Esophagus mucosa (tissue), 1 donor: Measurements from ENCODE around the gene TOX3. TPM values are rescaled to one million over a fixed set of nuclear protein-coding genes. Genes with fewer than 3 reads are reported as not detected.
A peak's percentile ranks its signal among the peaks of the same experiment; 100 is the strongest.

Experiments used
- ATAC-seq: fragments of 200-7000 bp; cut with Tn5 transposase; one replicate; pipeline ENCODE4 v1.9.1; 2020
- total RNA-seq: library from RNA; stranded (reverse); gene quantifications from one replicate; pipeline ENCODE4 v1.2.4, GENCODE V29; 2023
- donor health status: DM: yes; HTN: yes; CAD: no.

The TOX3 gene
- total RNA-seq, 1 donor from 2014 or later = 0.60 TPM

- ATAC-seq = no peak
Observed at GRCh38 chr16:52450241-52450640, 96.7 kb downstream of the TOX3 start.

- no peak for ATAC-seq
Observed at GRCh38 chr16:52446080-52446479, 100.9 kb downstream of the TOX3 start.

- no peak for ATAC-seq
Observed at GRCh38 chr16:52441886-52442285, 105.1 kb downstream of the TOX3 start.

GRCh38 chr16:52440248-52440647 is 106.7 kb downstream of the TOX3 start:
- ATAC-seq = no peak

- no peak for ATAC-seq
Observed at GRCh38 chr16:52439750-52440149, 107.2 kb downstream of the TOX3 start.

- no peak for ATAC-seq
Observed at GRCh38 chr16:52439171-52439701, 107.7 kb downstream of the TOX3 start.

- ATAC-seq = no peak
Observed at GRCh38 chr16:52437277-52437670, 109.7 kb downstream of the TOX3 start.

GRCh38 chr16:52436339-52437276 is 110.3 kb downstream of the TOX3 start:
- no peak for ATAC-seq

- no peak for ATAC-seq
Observed at GRCh38 chr16:52434224-52434623, 112.7 kb downstream of the TOX3 start.

GRCh38 chr16:52433643-52434042 is 113.3 kb downstream of the TOX3 start:
- ATAC-seq = no peak

GRCh38 chr16:52424591-52424990 is 122.4 kb downstream of the TOX3 start:
- no peak for ATAC-seq

GRCh38 chr16:52422307-52422706 is 124.6 kb downstream of the TOX3 start:
- no peak for ATAC-seq

GRCh38 chr16:52418201-52418600 is 128.7 kb downstream of the TOX3 start:
- no peak for ATAC-seq

- ATAC-seq = no peak
Observed at GRCh38 chr16:52416888-52417287, 130.1 kb downstream of the TOX3 start.

GRCh38 chr16:52411011-52411410 is 135.9 kb downstream of the TOX3 start:
- ATAC-seq = no peak

- no peak for ATAC-seq
Observed at GRCh38 chr16:52408191-52408845, 138.6 kb downstream of the TOX3 start.

GRCh38 chr16:52407778-52408177 is 139.2 kb downstream of the TOX3 start:
- ATAC-seq = no peak

- peak; percentile 32 for ATAC-seq
Observed at GRCh38 chr16:52405441-52405840, 141.5 kb downstream of the TOX3 start.

- ATAC-seq = no peak
Observed at GRCh38 chr16:52404546-52404945, 142.4 kb downstream of the TOX3 start.

- no peak for ATAC-seq
Observed at GRCh38 chr16:52399116-52399515, 147.8 kb downstream of the TOX3 start.

GRCh38 chr16:52398491-52398960 is 148.4 kb downstream of the TOX3 start:
- no peak for ATAC-seq

- ATAC-seq = no peak
Observed at GRCh38 chr16:52398021-52398420, 148.9 kb downstream of the TOX3 start.

GRCh38 chr16:52393448-52393847 is 153.5 kb downstream of the TOX3 start:
- ATAC-seq = no peak

GRCh38 chr16:52389045-52389444 is 157.9 kb downstream of the TOX3 start:
- no peak for ATAC-seq
